GM18873 (cell line): ENCODE data around the gene PRR35.

Experiments
- ATAC-seq: cut with Tn5 transposase; IDR thresholded peaks from one replicate; pipeline ENCODE4 v1.9.1; 2021; ENCODE audit warnings: mild to moderate bottlenecking, moderate library complexity, moderate number of reproducible peaks; ENCODE audit not compliant: unreplicated experiment, low FRiP score

The PRR35 gene

GRCh38 chr16:577796-578195 lies 17.6 kb downstream of the PRR35 start:
- no peak for ATAC-seq

- no peak for ATAC-seq
Measured at GRCh38 chr16:578232-578869, 18.2 kb downstream of the PRR35 start.

- ATAC-seq, result no peak
Measured at GRCh38 chr16:578870-579405, 18.7 kb downstream of the PRR35 start.

- ATAC-seq, result no peak
Measured at GRCh38 chr16:580141-580945, 20.1 kb downstream of the PRR35 start.

- no peak for ATAC-seq
Measured at GRCh38 chr16:580946-581498, 20.8 kb downstream of the PRR35 start.

GRCh38 chr16:582218-582613 lies 22.0 kb downstream of the PRR35 start:
- no peak for ATAC-seq

GRCh38 chr16:582614-583331 lies 22.6 kb downstream of the PRR35 start:
- no peak for ATAC-seq

GRCh38 chr16:583470-583814 lies 23.2 kb downstream of the PRR35 start:
- no peak for ATAC-seq

- no peak for ATAC-seq
Measured at GRCh38 chr16:583815-584591, 23.8 kb downstream of the PRR35 start.

- no peak for ATAC-seq
Measured at GRCh38 chr16:585351-585750, 25.2 kb downstream of the PRR35 start.

- no peak for ATAC-seq
Measured at GRCh38 chr16:586047-586644, 26.0 kb downstream of the PRR35 start.

- ATAC-seq, result no peak
Measured at GRCh38 chr16:586645-587590, 26.7 kb downstream of the PRR35 start.

- ATAC-seq, result no peak
Measured at GRCh38 chr16:588639-588888, 28.4 kb downstream of the PRR35 start.

GRCh38 chr16:588889-589657 lies 28.9 kb downstream of the PRR35 start:
- ATAC-seq, result peak; percentile 78

- peak; percentile 68 for ATAC-seq
Measured at GRCh38 chr16:589658-590187, 29.5 kb downstream of the PRR35 start, which contains the start of gene RAB40C. TSS of gene RAB40C (plus strand) at chr16:590066. CDS start at chr16:590292, 226 bp downstream.

GRCh38 chr16:590188-590814 lies 30.1 kb downstream of the PRR35 start:
- ATAC-seq, result no peak

- no peak for ATAC-seq
Measured at GRCh38 chr16:590815-591200, 30.6 kb downstream of the PRR35 start.
